Measurements from ENCODE around the gene LYPD4.
A peak's percentile ranks its signal among the peaks of the same experiment; 100 is the strongest.

Gene LYPD4

GRCh38 chr19:41849067-41849466, 4.6 kb upstream of the LYPD4 start:
- no peak for DNase-seq

GRCh38 chr19:41848666-41849065, 4.2 kb upstream of the LYPD4 start:
- DNase-seq: no peak

- no peak for DNase-seq
Observed at GRCh38 chr19:41847351-41848105, 3.0 kb upstream of the LYPD4 start.

- DNase-seq: no peak
Observed at GRCh38 chr19:41845051-41845590, 638 bp upstream of the LYPD4 start.

GRCh38 chr19:41845001-41845050, 343 bp upstream of the LYPD4 start, which contains the start of gene DMRTC2:
DMRTC2 (plus strand) TSS chr19:41845042; CDS start chr19:41847429, 2,387 bp downstream.
- no peak for DNase-seq

- no peak for DNase-seq
Observed at GRCh38 chr19:41843371-41843770, 1.1 kb downstream of the LYPD4 start.

GRCh38 chr19:41839211-41839610, 5.3 kb downstream of the LYPD4 start:
- no peak for DNase-seq

- no peak for DNase-seq
Observed at GRCh38 chr19:41837981-41838708, 6.3 kb downstream of the LYPD4 start.

- DNase-seq: peak; percentile 10
Observed at GRCh38 chr19:41821003-41821735, 23.3 kb downstream of the LYPD4 start.

GRCh38 chr19:41816761-41817160, 27.7 kb downstream of the LYPD4 start:
- no peak for DNase-seq

GRCh38 chr19:41815301-41815700, 29.2 kb downstream of the LYPD4 start:
- DNase-seq: no peak

- no peak for DNase-seq
Observed at GRCh38 chr19:41813911-41814310, 30.6 kb downstream of the LYPD4 start.

GRCh38 chr19:41811981-41812380, 32.5 kb downstream of the LYPD4 start:
- DNase-seq: no peak

GRCh38 chr19:41811036-41811435, 33.4 kb downstream of the LYPD4 start:
- no peak for DNase-seq

GRCh38 chr19:41810301-41810700, 34.2 kb downstream of the LYPD4 start:
- DNase-seq: no peak

- DNase-seq: no peak
Observed at GRCh38 chr19:41808663-41809566, 35.6 kb downstream of the LYPD4 start.

GRCh38 chr19:41807176-41807575, 37.3 kb downstream of the LYPD4 start:
- no peak for DNase-seq

- no peak for DNase-seq
Observed at GRCh38 chr19:41804336-41804735, 40.1 kb downstream of the LYPD4 start.

- DNase-seq: no peak
Observed at GRCh38 chr19:41802770-41803169, 41.7 kb downstream of the LYPD4 start.

- DNase-seq: no peak
Observed at GRCh38 chr19:41801792-41802211, 42.7 kb downstream of the LYPD4 start.

- DNase-seq: no peak
Observed at GRCh38 chr19:41801031-41801430, 43.5 kb downstream of the LYPD4 start.

GRCh38 chr19:41799444-41800000, 45.0 kb downstream of the LYPD4 start:
- no peak for DNase-seq

GRCh38 chr19:41796901-41797300, 47.6 kb downstream of the LYPD4 start:
- no peak for DNase-seq
